ENCODE data around the gene PSMA6.

GRCh38 chr14:35292770-35293561, 784 bp downstream of the PSMA6 start:
- TF ChIP-seq EZH2 (IDR thresholded peaks at IDR 0.05) = no peak
- no peak for TF ChIP-seq CTCF (IDR thresholded peaks at IDR 0.05)
- no peak for TF ChIP-seq EZH2phosphoT487 (IDR thresholded peaks at IDR 0.05)

Measured in neural progenitor cell (in vitro differentiated cells).